ENCODE results near the gene ABI3BP. TPM values are rescaled to one million over a fixed set of nuclear protein-coding genes. Genes with fewer than 3 reads are reported as not detected.

The ABI3BP gene
- total RNA-seq, 1 experiment from 2014 or later, result 0.28 TPM

DNA sequence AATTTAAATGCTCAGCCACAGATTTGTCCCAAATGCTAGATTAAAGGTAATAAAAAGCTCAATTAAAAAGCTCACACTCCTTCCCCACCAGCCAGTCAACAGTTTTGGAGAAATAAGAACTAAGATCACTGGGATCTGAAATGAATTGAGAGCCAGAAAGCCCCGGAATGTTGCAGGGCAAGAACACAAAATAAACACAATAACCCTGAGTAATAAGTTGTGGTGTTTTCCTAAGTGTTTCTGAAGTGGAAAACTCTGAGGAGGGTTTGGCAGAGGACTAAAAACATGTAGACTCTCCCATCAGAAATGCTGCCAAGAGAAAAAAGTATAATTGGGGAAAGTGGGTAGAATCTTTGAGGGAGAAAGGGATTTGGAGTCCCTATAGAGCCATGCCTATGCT lies 127.8 kb downstream of the ABI3BP start:
- no CpG with 5 or more reads among the region's 1 CpG for WGBS (ENCODE audit: extremely low coverage, insufficient read length, low lambda C conversion rate)
- no peak overlapping the region for H2AFZ ChIP-seq (ENCODE audit: low read length)
- no peaks in the 10 kb centered on the region for H3K9me3 Mint-ChIP-seq
- H4K8ac ChIP-seq (replicated peaks; ENCODE audit: insufficient read length, low read depth, low read length), result no peak overlapping the region
- no peaks in the 10 kb centered on the region for H3K79me2 ChIP-seq (ENCODE audit: insufficient read depth, low read length)
- no peak overlapping the region for H3K23ac ChIP-seq (ENCODE audit: insufficient read length, low read depth, low read length)
- DNase-seq, result no peak
- no peak overlapping the region for H2BK120ac ChIP-seq (ENCODE audit: low read depth, low read length, poor library complexity, severe bottlenecking)
- no peak overlapping the region for H4K91ac ChIP-seq (ENCODE audit: insufficient read length, low read depth, low read length)
- H3K27me3 Mint-ChIP-seq (ENCODE audit: low read depth), result no peaks in the 10 kb centered on the region
- no peak overlapping the region for H3K9ac ChIP-seq (ENCODE audit: extremely low read depth, insufficient read length, low read length)
- no peak overlapping the region for H3T11ph ChIP-seq (ENCODE audit: low read length)
- H3K4me1 ChIP-seq (ENCODE audit: insufficient read depth, low read length), result no peaks in the 10 kb centered on the region
- H2BK12ac ChIP-seq (ENCODE audit: insufficient read length, low read depth, low read length), result no peak overlapping the region
- H3K4me2 ChIP-seq (ENCODE audit: insufficient read depth, insufficient read length, low read length), result no peak overlapping the region
- H2AK5ac ChIP-seq (ENCODE audit: insufficient read length, low read length), result no peak overlapping the region
- H3K14ac ChIP-seq (ENCODE audit: insufficient read depth, low read length), result no peak overlapping the region
- no peaks in the 10 kb centered on the region for H3K36me3 Mint-ChIP-seq (ENCODE audit: insufficient read depth in 1 of 3, low read depth in 3 of 3)
- H3K4me3 Mint-ChIP-seq, result no peak overlapping the region
- H2BK5ac ChIP-seq (ENCODE audit: insufficient read length, low read length), result no peak overlapping the region
- H3K9me3 ChIP-seq (ENCODE audit: control insufficient read depth, low read depth, low read length), result no peaks in the 10 kb centered on the region
- H2BK20ac ChIP-seq (ENCODE audit: low read depth, low read length, poor library complexity, severe bottlenecking), result no peak overlapping the region
- H3K4me1 Mint-ChIP-seq, result no peaks in the 10 kb centered on the region
- no peaks in the 10 kb centered on the region for H3K79me1 ChIP-seq (ENCODE audit: insufficient read depth, low read depth, low read length, poor library complexity, severe bottlenecking)
- H3K23me2 ChIP-seq (ENCODE audit: insufficient read length, low read depth, low read length, poor library complexity, severe bottlenecking), result no peaks in the 10 kb centered on the region
- H4K5ac ChIP-seq (ENCODE audit: insufficient read length, low read depth, low read length), result no peak overlapping the region
- no peak overlapping the region for H3K18ac ChIP-seq (ENCODE audit: insufficient read length, low read depth, low read length)
- H3K27ac Mint-ChIP-seq, result 0 out of 7 replicates have a peak overlapping the region, but pooled peaks of 1 of the 3 experiments have one; percentile 40
- H2BK15ac ChIP-seq (ENCODE audit: low read depth, low read length), result no peak overlapping the region
- no peak overlapping the region for H3K4ac ChIP-seq (ENCODE audit: low read depth, low read length)
- H3K56ac ChIP-seq (ENCODE audit: insufficient read length, low read depth, low read length), result no peak overlapping the region
- H3K27me3 ChIP-seq (ENCODE audit: insufficient read depth, low read length), result no peaks in the 10 kb centered on the region
- TF ChIP-seq, protein P1, sequence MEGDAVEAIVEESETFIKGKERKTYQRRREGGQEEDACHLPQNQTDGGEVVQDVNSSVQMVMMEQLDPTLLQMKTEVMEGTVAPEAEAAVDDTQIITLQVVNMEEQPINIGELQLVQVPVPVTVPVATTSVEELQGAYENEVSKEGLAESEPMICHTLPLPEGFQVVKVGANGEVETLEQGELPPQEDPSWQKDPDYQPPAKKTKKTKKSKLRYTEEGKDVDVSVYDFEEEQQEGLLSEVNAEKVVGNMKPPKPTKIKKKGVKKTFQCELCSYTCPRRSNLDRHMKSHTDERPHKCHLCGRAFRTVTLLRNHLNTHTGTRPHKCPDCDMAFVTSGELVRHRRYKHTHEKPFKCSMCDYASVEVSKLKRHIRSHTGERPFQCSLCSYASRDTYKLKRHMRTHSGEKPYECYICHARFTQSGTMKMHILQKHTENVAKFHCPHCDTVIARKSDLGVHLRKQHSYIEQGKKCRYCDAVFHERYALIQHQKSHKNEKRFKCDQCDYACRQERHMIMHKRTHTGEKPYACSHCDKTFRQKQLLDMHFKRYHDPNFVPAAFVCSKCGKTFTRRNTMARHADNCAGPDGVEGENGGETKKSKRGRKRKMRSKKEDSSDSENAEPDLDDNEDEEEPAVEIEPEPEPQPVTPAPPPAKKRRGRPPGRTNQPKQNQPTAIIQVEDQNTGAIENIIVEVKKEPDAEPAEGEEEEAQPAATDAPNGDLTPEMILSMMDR (conservative IDR thresholded peaks at IDR 0.05), result no peak
- H3K27ac ChIP-seq (ENCODE audit: insufficient read length, low read depth, low read length), result no peak overlapping the region
- no peaks in the 10 kb centered on the region for H4K20me1 ChIP-seq (ENCODE audit: control insufficient read depth, insufficient read depth, insufficient read length)

Data from H9 (cell line).